ENCODE measurements around the gene BOK. TPM values are rescaled to one million over a fixed set of nuclear protein-coding genes. Genes with fewer than 3 reads are reported as not detected.

The BOK gene
- total RNA-seq, 1 donor from 2014 or later = 64.9 TPM

GRCh38 chr2:241574911-241575623 is 16.5 kb downstream of the BOK start:
- Histone ChIP-seq H3K9me3 (ENCODE audit: insufficient read depth, low read depth, low read length) (no peaks in the 10 kb centered on the region), H3K36me3 (ENCODE audit: insufficient read depth, low read length) (peaks cover 5% of the 10 kb centered on the region), H4K20me1 (ENCODE audit: insufficient read depth, low read length) (peaks cover 40% of the 10 kb centered on the region), H3K27ac (ENCODE audit: low read depth, low read length) (no peak overlapping the region), H3K4me1 (ENCODE audit: insufficient read depth, low read length) (no peaks in the 10 kb centered on the region), H3K9ac (ENCODE audit: low read length) (no peak overlapping the region), H2AFZ (ENCODE audit: low read depth, low read length) (no peak overlapping the region), H3K79me2 (ENCODE audit: insufficient read depth, low read length) (peaks cover under 1% of the 10 kb centered on the region), H3K4me3 (ENCODE audit: insufficient read depth, low read depth, low read length) (no peak overlapping the region), H3K4me2 (ENCODE audit: low read length) (no peak overlapping the region), H3K27me3 (ENCODE audit: insufficient read depth, low read length) (no peaks in the 10 kb centered on the region)
- no peak for DNase-seq (ENCODE audit: low read depth)
- Mint-ChIP-seq H3K27me3 (ENCODE audit: low read depth, unreplicated experiment) (no peaks in the 10 kb centered on the region), H3K4me1 (ENCODE audit: low read depth, unreplicated experiment) (peaks cover 15% of the 10 kb centered on the region), H3K36me3 (ENCODE audit: low read depth, unreplicated experiment) (peaks cover 25% of the 10 kb centered on the region), H3K4me3 (ENCODE audit: unreplicated experiment) (no peak overlapping the region), H3K9me3 (ENCODE audit: unreplicated experiment) (peaks cover 4% of the 10 kb centered on the region), H3K27ac (ENCODE audit: unreplicated experiment) (peak overlapping the region; percentile 69)
- TF ChIP-seq EZH2 (IDR thresholded peaks at IDR 0.05; ENCODE audit: insufficient read depth, low read length) = no peak
- TF ChIP-seq, protein P1, sequence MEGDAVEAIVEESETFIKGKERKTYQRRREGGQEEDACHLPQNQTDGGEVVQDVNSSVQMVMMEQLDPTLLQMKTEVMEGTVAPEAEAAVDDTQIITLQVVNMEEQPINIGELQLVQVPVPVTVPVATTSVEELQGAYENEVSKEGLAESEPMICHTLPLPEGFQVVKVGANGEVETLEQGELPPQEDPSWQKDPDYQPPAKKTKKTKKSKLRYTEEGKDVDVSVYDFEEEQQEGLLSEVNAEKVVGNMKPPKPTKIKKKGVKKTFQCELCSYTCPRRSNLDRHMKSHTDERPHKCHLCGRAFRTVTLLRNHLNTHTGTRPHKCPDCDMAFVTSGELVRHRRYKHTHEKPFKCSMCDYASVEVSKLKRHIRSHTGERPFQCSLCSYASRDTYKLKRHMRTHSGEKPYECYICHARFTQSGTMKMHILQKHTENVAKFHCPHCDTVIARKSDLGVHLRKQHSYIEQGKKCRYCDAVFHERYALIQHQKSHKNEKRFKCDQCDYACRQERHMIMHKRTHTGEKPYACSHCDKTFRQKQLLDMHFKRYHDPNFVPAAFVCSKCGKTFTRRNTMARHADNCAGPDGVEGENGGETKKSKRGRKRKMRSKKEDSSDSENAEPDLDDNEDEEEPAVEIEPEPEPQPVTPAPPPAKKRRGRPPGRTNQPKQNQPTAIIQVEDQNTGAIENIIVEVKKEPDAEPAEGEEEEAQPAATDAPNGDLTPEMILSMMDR (IDR thresholded peaks at IDR 0.05; ENCODE audit: insufficient read depth, low read depth, low read length) = no peak
- FAIRE-seq = no peak

DNA sequence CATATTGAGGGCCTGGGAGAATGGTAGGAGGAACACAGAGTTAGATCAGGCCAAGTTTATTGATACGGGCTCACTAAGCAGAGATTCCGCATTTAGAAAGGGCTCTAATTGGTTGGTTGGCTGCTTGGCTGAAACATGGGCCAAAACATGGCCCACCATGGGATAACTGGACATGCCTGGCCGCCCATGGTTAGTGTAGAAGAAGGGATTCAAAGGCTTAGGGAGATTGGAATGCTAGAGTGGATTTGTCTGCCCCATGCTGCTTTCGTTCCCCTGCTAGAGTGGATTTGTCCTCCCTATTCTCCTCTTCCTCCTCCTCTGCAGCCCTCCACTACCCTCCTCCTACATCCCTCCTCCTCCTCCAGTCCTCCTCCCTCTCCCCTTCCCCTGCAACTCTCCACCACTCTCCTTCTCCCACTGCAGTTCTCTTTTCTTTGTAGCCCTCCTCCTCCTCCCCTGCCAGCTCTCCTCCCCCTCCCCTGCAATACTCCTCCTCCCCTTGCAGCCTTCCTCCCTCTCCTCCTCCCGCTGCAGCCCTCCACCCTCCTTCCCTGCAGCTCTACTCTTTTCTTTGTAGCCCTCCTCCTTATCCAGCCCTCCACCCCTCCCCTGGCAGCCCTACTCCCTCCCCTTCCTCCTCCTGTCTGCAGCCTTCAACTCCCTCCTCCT is 17.2 kb downstream of the BOK start:
- FAIRE-seq (no peak), DNase-seq (ENCODE audit: low read depth) (no peak)
- H3K9ac ChIP-seq (ENCODE audit: low read length) = no peak overlapping the region
- peak overlapping the region; percentile 69 for H3K27ac Mint-ChIP-seq (ENCODE audit: unreplicated experiment)
- H2AFZ ChIP-seq (ENCODE audit: low read depth, low read length) = no peak overlapping the region
- no peaks in the 10 kb centered on the region for H3K4me1 ChIP-seq (ENCODE audit: insufficient read depth, low read length)
- H3K4me3 ChIP-seq (ENCODE audit: insufficient read depth, low read depth, low read length) = no peak overlapping the region
- H3K27me3 ChIP-seq (ENCODE audit: insufficient read depth, low read length) = no peaks in the 10 kb centered on the region
- no peaks in the 10 kb centered on the region for H3K9me3 ChIP-seq (ENCODE audit: insufficient read depth, low read depth, low read length)
- no peak overlapping the region for H3K4me2 ChIP-seq (ENCODE audit: low read length)
- peaks cover 7% of the 10 kb centered on the region for H3K9me3 Mint-ChIP-seq (ENCODE audit: unreplicated experiment)
- no peaks in the 10 kb centered on the region for H3K79me2 ChIP-seq (ENCODE audit: insufficient read depth, low read length)
- no peak overlapping the region for H3K27ac ChIP-seq (ENCODE audit: low read depth, low read length)
- peaks cover 15% of the 10 kb centered on the region for H3K4me1 Mint-ChIP-seq (ENCODE audit: low read depth, unreplicated experiment)
- no peak overlapping the region for H3K4me3 Mint-ChIP-seq (ENCODE audit: unreplicated experiment)
- no peak for TF ChIP-seq EZH2 (IDR thresholded peaks at IDR 0.05; ENCODE audit: insufficient read depth, low read length)
- TF ChIP-seq, protein P1 (IDR thresholded peaks at IDR 0.05; ENCODE audit: insufficient read depth, low read depth, low read length) = no peak
- peaks cover 39% of the 10 kb centered on the region for H4K20me1 ChIP-seq (ENCODE audit: insufficient read depth, low read length)
- peaks cover 5% of the 10 kb centered on the region for H3K36me3 ChIP-seq (ENCODE audit: insufficient read depth, low read length)
- peaks cover 28% of the 10 kb centered on the region for H3K36me3 Mint-ChIP-seq (ENCODE audit: low read depth, unreplicated experiment)
- no peaks in the 10 kb centered on the region for H3K27me3 Mint-ChIP-seq (ENCODE audit: low read depth, unreplicated experiment)

GRCh38 chr2:241576293-241576654 is 17.7 kb downstream of the BOK start:
- Histone ChIP-seq H4K20me1 (ENCODE audit: insufficient read depth, low read length) (peaks cover 37% of the 10 kb centered on the region), H3K27me3 (ENCODE audit: insufficient read depth, low read length) (no peaks in the 10 kb centered on the region), H3K36me3 (ENCODE audit: insufficient read depth, low read length) (peaks cover 5% of the 10 kb centered on the region), H3K4me1 (ENCODE audit: insufficient read depth, low read length) (no peaks in the 10 kb centered on the region), H3K9me3 (ENCODE audit: insufficient read depth, low read depth, low read length) (no peaks in the 10 kb centered on the region), H3K79me2 (ENCODE audit: insufficient read depth, low read length) (no peaks in the 10 kb centered on the region), H2AFZ (ENCODE audit: low read depth, low read length) (no peak overlapping the region), H3K9ac (ENCODE audit: low read length) (no peak overlapping the region), H3K4me3 (ENCODE audit: insufficient read depth, low read depth, low read length) (no peak overlapping the region), H3K27ac (ENCODE audit: low read depth, low read length) (no peak overlapping the region), H3K4me2 (ENCODE audit: low read length) (no peak overlapping the region)
- no peak overlapping the region for H3K4me3 Mint-ChIP-seq (ENCODE audit: unreplicated experiment)
- H3K36me3 Mint-ChIP-seq (ENCODE audit: low read depth, unreplicated experiment) = peaks cover 28% of the 10 kb centered on the region
- H3K27ac Mint-ChIP-seq (ENCODE audit: unreplicated experiment) = no peak overlapping the region
- FAIRE-seq (no peak), DNase-seq (ENCODE audit: low read depth) (no peak)
- H3K27me3 Mint-ChIP-seq (ENCODE audit: low read depth, unreplicated experiment) = no peaks in the 10 kb centered on the region
- H3K9me3 Mint-ChIP-seq (ENCODE audit: unreplicated experiment) = peaks cover 7% of the 10 kb centered on the region
- peaks cover 14% of the 10 kb centered on the region for H3K4me1 Mint-ChIP-seq (ENCODE audit: low read depth, unreplicated experiment)
- TF ChIP-seq EZH2 (IDR thresholded peaks at IDR 0.05; ENCODE audit: insufficient read depth, low read length) = no peak
- TF ChIP-seq, protein P1 (IDR thresholded peaks at IDR 0.05; ENCODE audit: insufficient read depth, low read depth, low read length) = no peak

Data from astrocyte (in vitro differentiated cells and primary cell).